COR-L47 (cell line): Measurements from ENCODE around the gene L2HGDH.
"Not testable (repeated sequence)": the region's sequence is repeated elsewhere in the genome, so short reads cannot be mapped to it uniquely, and the experiment has no call there.

Experiments
- DNase-seq: peaks from one replicate; lab custom pipeline; 2025; lab: John Stamatoyannopoulos, UW

L2HGDH gene

DNA sequence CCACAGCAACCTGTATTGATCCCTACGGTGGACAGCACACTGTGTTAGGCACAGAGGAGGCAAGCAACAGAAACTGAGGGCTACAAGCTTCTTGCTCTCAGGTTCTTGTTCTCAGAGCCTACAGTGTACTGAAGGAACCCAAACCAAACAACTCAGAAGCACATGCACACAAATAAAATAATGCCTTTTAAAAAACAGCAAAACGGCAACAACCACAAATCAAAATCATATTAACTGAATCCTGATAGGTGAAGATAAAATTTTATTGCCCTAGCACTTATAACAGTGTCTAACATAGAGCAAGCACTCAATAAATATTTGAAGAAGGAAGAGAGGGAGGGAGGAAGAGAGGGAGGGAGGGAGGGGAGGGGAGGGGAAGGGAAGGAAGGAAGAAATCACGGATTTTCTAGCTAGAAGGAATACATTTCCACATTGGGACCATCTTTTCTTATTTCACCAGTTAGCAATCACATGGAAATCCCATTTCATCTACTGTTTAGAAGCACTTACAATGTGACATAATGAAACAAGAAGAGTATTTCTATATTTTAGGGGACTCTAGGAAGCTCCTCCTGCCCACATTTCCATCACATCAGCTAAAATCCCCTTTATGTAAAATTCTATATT, 27.3 kb upstream of the L2HGDH start:
- DNase-seq, result no peak

- DNase-seq, result no peak
Measured at GRCh38 chr14:50338587-50338986, 26.6 kb upstream of the L2HGDH start.

GRCh38 chr14:50335989-50336824, 24.2 kb upstream of the L2HGDH start:
- peak; percentile 14 for DNase-seq

DNA sequence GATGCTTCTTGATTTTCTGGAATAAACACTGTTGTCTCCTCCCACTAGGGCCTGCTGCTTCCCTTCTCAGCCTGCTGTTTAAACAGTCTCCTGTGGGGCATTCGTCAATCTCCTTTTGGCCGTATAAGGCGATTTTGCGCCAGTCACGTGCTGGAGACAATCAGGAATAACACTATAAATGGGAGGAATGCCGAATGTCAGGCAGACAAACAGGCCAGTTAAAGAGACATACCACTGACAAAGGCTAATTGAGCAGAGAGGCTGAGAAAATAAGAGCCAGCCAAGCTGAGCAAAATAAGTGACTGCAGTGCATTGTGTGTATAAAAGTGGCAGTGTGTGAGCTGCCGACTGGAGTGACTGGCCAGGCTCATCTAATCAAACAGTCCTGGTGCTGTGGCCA, 23.4 kb upstream of the L2HGDH start:
- peak; percentile 87 for DNase-seq

- no peak for DNase-seq
Measured at GRCh38 chr14:50334211-50334610, 22.2 kb upstream of the L2HGDH start.

- no peak for DNase-seq
Measured at GRCh38 chr14:50333014-50333509, 21.0 kb upstream of the L2HGDH start.

GRCh38 chr14:50331596-50331995, 19.6 kb upstream of the L2HGDH start:
- DNase-seq, result no peak

- peak; percentile 75 for DNase-seq
Measured at GRCh38 chr14:50321009-50321660, 9.1 kb upstream of the L2HGDH start.

DNA sequence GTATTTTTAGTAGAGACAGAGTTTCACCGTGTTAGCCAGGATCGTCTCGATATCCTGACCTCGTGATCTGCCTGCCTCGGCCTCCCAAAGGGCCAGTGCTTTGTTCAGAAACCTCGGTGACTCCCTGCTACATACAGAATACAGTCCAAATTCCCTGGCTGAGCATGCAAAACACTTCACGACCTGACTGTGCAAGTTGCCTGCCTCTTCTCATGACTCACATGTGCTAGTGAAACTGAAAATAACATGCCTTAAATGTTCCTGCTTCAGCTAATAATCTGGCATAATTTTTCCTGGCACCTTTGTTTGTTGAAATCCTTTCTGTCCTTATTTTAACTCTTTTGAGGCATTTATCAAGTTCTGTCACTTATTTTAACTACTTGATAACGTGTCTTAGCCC, 8.3 kb upstream of the L2HGDH start:
- no peak for DNase-seq

- DNase-seq, result no peak
Measured at GRCh38 chr14:50319721-50320120, 7.7 kb upstream of the L2HGDH start.

DNA sequence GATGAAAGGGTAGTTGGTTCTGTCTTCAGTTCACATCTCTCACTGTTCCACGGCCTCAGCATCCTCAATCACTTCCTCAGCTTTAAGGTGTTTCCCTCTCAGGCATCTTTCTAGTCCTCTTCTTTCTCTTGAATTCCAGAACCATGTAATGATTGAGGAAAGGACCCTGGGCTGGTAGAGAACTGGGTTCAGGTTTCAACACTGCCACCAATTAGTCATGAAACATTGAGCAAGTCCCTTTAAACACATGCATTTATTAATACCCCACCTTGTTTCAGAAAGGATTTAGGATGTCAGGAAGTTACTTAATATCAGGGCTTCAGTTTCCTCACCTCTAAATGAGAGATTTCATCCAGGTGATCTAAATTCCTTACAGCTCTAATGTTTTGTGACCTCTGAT, 7.3 kb upstream of the L2HGDH start:
- no peak for DNase-seq

DNA sequence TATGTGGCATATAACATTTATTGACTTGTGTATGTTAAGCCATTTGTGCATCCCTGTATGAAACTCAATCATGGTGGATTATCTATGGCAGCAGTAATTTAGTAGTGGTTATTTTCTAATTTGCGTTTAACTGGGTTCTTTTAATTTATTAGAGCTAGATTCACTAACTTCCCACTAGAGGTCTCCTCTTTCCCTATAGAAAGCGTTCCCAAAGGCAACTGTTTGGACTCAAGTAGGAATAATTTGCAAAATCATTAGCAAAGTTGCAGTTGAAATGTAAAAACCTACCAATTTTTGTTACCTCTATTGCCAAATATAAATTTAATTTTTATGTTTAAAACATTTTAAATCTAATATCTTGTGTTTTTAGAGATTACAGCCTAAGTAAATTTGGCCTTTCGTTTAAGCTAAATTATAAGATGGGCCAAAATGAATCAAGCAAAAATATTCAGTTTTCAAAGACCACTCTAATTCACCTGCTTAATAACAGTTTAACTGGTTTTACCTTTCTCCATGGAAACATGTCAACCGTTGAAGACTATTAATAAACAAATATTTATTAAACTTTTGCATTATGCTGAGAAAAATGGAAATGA, 6.1 kb upstream of the L2HGDH start:
- DNase-seq, result peak; percentile 13

GRCh38 chr14:50314098-50314497, 2.1 kb upstream of the L2HGDH start:
- DNase-seq, result not testable (repeated sequence)

- DNase-seq, result peak; percentile 53
Measured at GRCh38 chr14:50312734-50313054, 665 bp upstream of the L2HGDH start.

- peak; percentile 4 for DNase-seq
Measured at GRCh38 chr14:50311337-50311971, 575 bp downstream of the L2HGDH start.

DNA sequence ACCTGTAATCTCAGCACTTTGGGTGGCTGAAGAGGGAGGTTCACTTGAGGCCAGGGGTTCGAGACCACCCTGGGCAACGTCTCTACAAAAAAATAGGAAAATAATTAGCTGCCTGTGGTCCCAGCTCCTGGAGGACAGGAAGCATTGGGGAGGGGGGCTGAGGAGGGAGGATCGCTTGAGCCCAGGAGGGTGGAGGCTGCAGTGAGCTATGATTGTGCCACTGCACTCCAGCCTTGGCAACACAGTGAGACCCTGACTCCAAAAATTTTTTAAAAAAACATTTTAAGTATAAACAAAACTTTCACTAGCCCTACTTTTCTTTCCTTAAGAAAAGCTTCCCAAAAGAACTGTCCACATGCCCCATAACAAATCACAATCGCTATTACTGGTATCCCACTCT, 1.6 kb downstream of the L2HGDH start:
- DNase-seq, result no peak

- no peak for DNase-seq
Measured at GRCh38 chr14:50308363-50308915, 3.6 kb downstream of the L2HGDH start.

DNA sequence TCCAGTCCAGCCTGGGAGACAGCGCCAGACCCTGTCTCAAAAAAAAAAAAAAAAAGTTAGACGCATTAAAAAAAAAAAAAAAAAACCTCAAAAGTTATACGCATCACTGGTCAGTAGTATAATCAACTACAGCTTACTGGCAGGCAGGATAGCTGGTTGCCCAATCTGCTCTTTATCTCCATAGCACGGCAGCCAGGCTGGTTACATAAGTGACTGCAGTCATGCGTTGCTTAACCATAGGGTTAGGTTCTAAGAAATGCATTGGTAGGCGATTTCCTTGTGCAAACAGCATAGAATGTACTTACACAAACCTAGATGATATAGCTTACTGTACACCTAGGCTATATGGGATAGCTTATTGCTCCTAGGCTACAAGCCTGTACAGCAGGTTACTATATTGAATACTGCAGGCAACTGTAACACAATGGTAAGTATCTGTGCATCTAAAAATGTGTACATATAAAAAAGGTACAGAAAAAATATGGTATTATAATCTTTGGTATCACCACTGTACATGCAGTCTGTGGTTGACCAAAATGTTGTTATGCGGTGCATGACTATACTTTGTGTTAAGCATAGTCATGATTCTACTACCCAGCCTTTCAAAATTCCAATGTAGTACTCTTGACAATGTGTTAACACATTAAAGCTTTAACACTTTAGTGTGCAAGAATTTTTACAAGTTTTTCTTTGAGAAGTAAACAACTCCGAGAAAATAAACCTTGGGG, 8.1 kb downstream of the L2HGDH start:
- DNase-seq, result no peak

GRCh38 chr14:50301914-50302313, 10.1 kb downstream of the L2HGDH start:
- DNase-seq, result no peak

DNA sequence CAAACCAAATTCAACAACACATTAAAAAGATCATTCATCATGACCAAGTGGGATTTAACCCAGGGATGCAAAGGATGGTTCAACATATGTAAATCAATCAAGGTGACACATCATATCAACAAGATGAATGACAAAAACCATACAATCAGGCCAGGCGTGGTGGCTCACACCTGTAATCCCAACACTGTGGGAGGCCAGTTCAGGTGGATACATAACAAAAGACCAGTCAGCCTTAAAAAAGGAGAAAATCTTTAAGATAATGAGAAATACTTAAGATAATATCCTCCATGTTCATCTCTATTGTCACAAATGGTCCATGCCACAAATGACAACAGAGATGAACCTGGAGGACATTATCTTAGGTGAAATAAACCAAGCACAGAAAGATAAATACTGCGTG, 12.4 kb downstream of the L2HGDH start:
- DNase-seq, result no peak

DNA sequence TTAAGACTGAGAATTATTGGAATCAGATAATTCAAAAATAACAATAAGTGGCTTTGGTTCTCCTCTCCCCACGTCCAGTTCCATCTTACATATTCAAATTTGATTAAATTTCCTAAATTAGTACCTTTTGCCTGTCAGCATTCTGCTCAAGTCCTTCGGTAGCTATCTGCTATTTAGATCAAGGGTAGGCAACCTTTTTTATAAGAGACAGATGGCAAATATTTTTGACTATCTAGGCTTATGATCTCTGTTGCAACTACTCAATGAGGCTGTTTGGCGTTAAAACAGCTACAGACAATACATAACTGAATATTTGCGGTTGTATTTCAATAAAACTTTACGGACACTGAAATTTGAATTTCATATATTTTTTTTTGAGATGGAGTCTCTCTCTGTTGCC, 21.7 kb downstream of the L2HGDH start:
- no peak for DNase-seq
